ENCODE data around the gene ITPR2. TPM values are rescaled to one million over a fixed set of nuclear protein-coding genes. Genes with fewer than 3 reads are reported as not detected.

ITPR2 gene
- total and polyA plus RNA-seq, 4 donors, result 11.7 to 93.3 (median 35.4) TPM

- Histone ChIP-seq H3K9ac (ENCODE audit: low read depth in 1 of 2, low read length in 2 of 2) (no peak overlapping the region), H3K9me3 (ENCODE audit: control insufficient read depth in 4 of 4, low read length in 3 of 4) (no peaks in the 10 kb centered on the region), H3K36me3 (ENCODE audit: control insufficient read depth in 4 of 4, insufficient read depth in 3 of 4, low read depth in 1 of 4, low read length in 3 of 4) (no peaks in the 10 kb centered on the region), H3K4me1 (ENCODE audit: control insufficient read depth in 4 of 4, insufficient read depth in 4 of 4, low read length in 3 of 4) (peaks cover 2 to 43% (median 13%) of the 10 kb centered on the region in 4 donors), H3K4me3 (ENCODE audit: low read depth in 1 of 3, low read length in 3 of 3) (no peak overlapping the region), H3K27ac (ENCODE audit: low read depth in 1 of 2, low read length in 2 of 2) (no peak overlapping the region), H3K27me3 (ENCODE audit: control insufficient read depth in 4 of 4, insufficient read depth in 4 of 4, low read length in 3 of 4) (no peaks in the 10 kb centered on the region)
- TF ChIP-seq, protein P1, sequence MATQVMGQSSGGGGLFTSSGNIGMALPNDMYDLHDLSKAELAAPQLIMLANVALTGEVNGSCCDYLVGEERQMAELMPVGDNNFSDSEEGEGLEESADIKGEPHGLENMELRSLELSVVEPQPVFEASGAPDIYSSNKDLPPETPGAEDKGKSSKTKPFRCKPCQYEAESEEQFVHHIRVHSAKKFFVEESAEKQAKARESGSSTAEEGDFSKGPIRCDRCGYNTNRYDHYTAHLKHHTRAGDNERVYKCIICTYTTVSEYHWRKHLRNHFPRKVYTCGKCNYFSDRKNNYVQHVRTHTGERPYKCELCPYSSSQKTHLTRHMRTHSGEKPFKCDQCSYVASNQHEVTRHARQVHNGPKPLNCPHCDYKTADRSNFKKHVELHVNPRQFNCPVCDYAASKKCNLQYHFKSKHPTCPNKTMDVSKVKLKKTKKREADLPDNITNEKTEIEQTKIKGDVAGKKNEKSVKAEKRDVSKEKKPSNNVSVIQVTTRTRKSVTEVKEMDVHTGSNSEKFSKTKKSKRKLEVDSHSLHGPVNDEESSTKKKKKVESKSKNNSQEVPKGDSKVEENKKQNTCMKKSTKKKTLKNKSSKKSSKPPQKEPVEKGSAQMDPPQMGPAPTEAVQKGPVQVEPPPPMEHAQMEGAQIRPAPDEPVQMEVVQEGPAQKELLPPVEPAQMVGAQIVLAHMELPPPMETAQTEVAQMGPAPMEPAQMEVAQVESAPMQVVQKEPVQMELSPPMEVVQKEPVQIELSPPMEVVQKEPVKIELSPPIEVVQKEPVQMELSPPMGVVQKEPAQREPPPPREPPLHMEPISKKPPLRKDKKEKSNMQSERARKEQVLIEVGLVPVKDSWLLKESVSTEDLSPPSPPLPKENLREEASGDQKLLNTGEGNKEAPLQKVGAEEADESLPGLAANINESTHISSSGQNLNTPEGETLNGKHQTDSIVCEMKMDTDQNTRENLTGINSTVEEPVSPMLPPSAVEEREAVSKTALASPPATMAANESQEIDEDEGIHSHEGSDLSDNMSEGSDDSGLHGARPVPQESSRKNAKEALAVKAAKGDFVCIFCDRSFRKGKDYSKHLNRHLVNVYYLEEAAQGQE (IDR thresholded peaks at IDR 0.05), result no peak
- TF ChIP-seq, protein P2, sequence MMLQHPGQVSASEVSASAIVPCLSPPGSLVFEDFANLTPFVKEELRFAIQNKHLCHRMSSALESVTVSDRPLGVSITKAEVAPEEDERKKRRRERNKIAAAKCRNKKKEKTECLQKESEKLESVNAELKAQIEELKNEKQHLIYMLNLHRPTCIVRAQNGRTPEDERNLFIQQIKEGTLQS (IDR thresholded peaks at IDR 0.05), result no peak
- no peak for DNase-seq (ENCODE audit: low spot score)
- 63% methylated on average over 7 of the region's 7 CpGs for WGBS
Observed at GRCh38 chr12:26828280-26829073, 4.5 kb downstream of the ITPR2 start.

DNA sequence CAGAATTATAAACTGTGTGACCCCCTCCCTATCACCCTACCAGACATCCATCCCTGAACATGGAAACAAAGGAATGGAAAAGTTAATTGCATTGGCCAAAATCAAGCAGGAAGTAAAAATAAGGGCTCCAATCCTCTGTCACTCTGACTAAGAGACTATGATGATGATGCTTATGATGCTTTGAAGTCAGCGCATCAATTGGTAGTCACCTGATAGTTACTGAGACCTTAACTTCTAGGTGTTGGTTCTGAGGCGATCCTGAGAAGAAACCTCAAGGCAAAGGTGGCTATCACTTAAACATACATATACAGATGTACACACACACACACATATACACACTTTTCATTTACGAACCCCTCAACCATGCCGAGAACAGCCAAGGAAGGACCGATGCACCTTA lies 6.6 kb downstream of the ITPR2 start:
- no peak for DNase-seq (ENCODE audit: low spot score)
- H3K4me1 ChIP-seq (ENCODE audit: control insufficient read depth in 4 of 4, insufficient read depth in 4 of 4, low read length in 3 of 4), result peaks cover 2 to 53% (median 18%) of the 10 kb centered on the region in 4 donors
- WGBS, result 95% methylated on average over 5 of the region's 5 CpGs
- no peaks in the 10 kb centered on the region for H3K9me3 ChIP-seq (ENCODE audit: control insufficient read depth in 4 of 4, low read length in 3 of 4)
- H3K9ac ChIP-seq (ENCODE audit: low read depth in 1 of 2, low read length in 2 of 2), result no peak overlapping the region
- no peak for TF ChIP-seq SP1 (IDR thresholded peaks at IDR 0.05)
- no peak for TF ChIP-seq FOXA2 (IDR thresholded peaks at IDR 0.05)
- no peak for TF ChIP-seq ZBTB33 (IDR thresholded peaks at IDR 0.05)
- no peak for TF ChIP-seq NR2F2 (IDR thresholded peaks at IDR 0.05)
- no peak for TF ChIP-seq TAF1 (conservative IDR thresholded peaks at IDR 0.05)
- no peak for TF ChIP-seq YY1 (IDR thresholded peaks at IDR 0.05)
- no peak for TF ChIP-seq HNF4G (IDR thresholded peaks at IDR 0.05)
- TF ChIP-seq RAD21 (IDR thresholded peaks at IDR 0.05), result no peak
- TF ChIP-seq, protein P2 (IDR thresholded peaks at IDR 0.05), result no peak
- no peak for TF ChIP-seq HNF4A (conservative IDR thresholded peaks at IDR 0.05)
- TF ChIP-seq RXRA (IDR thresholded peaks at IDR 0.05), result no peak
- no peak for TF ChIP-seq FOXA1 (IDR thresholded peaks at IDR 0.05)
- TF ChIP-seq JUND (IDR thresholded peaks at IDR 0.05), result no peak
- TF ChIP-seq, protein P1 (IDR thresholded peaks at IDR 0.05), result no peak
- TF ChIP-seq, protein P3, sequence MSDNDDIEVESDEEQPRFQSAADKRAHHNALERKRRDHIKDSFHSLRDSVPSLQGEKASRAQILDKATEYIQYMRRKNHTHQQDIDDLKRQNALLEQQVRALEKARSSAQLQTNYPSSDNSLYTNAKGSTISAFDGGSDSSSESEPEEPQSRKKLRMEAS (IDR thresholded peaks at IDR 0.05), result no peak
- H3K27ac ChIP-seq (ENCODE audit: low read depth in 1 of 2, low read length in 2 of 2), result no peak overlapping the region
- H3K36me3 ChIP-seq (ENCODE audit: control insufficient read depth in 4 of 4, insufficient read depth in 3 of 4, low read depth in 1 of 4, low read length in 3 of 4), result no peaks in the 10 kb centered on the region
- no peaks in the 10 kb centered on the region for H3K27me3 ChIP-seq (ENCODE audit: control insufficient read depth in 4 of 4, insufficient read depth in 4 of 4, low read length in 3 of 4)
- H3K4me3 ChIP-seq (ENCODE audit: low read depth in 1 of 3, low read length in 3 of 3), result no peak overlapping the region
